ENCODE data around the gene MMAA.
A peak's percentile ranks its signal among the peaks of the same experiment; 100 is the strongest.

DNA sequence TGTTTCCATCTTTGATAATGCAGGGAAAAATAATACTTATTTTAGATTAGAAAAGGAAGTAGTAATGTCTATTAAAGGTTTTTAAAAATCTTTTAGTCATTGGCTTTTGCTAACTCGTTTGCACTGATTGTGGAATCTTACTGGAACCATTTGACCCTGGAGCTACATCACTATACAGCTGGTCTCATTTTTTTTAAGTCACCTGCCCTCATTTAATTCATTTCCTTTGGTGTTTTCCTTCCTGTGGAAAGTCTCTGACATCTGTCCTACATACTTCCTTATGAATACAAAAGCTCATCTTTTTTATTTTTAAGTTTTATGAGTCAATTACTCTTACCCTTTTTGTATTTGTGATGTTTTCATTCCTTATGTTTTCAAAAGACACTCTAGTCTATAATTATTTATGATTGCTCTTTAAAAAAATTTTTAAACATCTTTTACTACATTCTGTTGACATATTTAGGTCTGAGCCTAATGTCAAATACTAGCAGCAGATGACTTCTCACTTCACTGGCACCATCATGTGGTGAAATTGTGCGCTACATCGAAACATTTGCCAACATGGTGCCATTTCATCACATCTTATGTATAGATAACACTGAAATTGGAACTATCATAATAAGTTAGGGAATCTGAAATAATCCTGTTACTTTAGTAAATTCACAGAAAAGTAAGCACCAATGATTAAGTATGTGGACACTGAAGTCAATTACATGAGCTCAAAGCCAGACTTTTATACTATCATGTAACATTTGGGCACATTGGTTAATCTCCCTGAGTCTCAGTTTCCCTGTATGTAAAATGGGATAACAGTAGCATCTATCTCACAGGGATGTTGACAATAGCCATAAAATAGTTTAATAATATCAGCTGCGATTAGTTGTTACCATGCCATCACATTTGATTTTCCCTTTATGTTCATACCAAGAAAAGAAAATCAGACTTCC lies 9.4 kb upstream of the MMAA start:
- TF ChIP-seq, protein P1, sequence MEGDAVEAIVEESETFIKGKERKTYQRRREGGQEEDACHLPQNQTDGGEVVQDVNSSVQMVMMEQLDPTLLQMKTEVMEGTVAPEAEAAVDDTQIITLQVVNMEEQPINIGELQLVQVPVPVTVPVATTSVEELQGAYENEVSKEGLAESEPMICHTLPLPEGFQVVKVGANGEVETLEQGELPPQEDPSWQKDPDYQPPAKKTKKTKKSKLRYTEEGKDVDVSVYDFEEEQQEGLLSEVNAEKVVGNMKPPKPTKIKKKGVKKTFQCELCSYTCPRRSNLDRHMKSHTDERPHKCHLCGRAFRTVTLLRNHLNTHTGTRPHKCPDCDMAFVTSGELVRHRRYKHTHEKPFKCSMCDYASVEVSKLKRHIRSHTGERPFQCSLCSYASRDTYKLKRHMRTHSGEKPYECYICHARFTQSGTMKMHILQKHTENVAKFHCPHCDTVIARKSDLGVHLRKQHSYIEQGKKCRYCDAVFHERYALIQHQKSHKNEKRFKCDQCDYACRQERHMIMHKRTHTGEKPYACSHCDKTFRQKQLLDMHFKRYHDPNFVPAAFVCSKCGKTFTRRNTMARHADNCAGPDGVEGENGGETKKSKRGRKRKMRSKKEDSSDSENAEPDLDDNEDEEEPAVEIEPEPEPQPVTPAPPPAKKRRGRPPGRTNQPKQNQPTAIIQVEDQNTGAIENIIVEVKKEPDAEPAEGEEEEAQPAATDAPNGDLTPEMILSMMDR (IDR thresholded peaks at IDR 0.05) = peak; percentile 40 to 75 (median 58)
- no peak for TF ChIP-seq POLR2AphosphoS5 (IDR thresholded peaks at IDR 0.05)
